ENCODE measurements around the gene NUP107.

- no peak for TF ChIP-seq CTCF (IDR thresholded peaks at IDR 0.05)
- no peak for TF ChIP-seq POLR2A (IDR thresholded peaks at IDR 0.05)
Measured at GRCh38 chr12:68743356-68743755, 56.6 kb downstream of the NUP107 start.

All from ovary (tissue), 3 donors.